HL-60 (cell line): ENCODE data around the gene ATE1.

Source experiments
- DNase-seq, 2 experiments: peaks; one replicate each; pipeline ENCODE4 v3.0.0-alpha.2; 2010 to 2020; ENCODE audit warnings: low read depth in 1 of 2, low spot score in 1 of 2
- H3K27ac ChIP-seq: fragments of 250-450 bp; sonication (Bioruptor Pico); replicated peaks from 2 replicates; pipeline ENCODE4 v1.5.1; 2020; ENCODE audit warnings: mild to moderate bottlenecking, moderate library complexity
- H3K27me3 ChIP-seq: fragments of 250-450 bp; sonication (Bioruptor Pico); 2 replicates; pipeline ENCODE4 v1.5.1; 2021; ENCODE audit warnings: mild to moderate bottlenecking, moderate library complexity; ENCODE audit not compliant: insufficient read depth, poor library complexity, severe bottlenecking
- H3K4me3 ChIP-seq: replicated peaks from 2 replicates; pipeline ENCODE4 v1.5.1; 2011; ENCODE audit warnings: mild to moderate bottlenecking, control low read depth, low read length; ENCODE audit not compliant: insufficient read depth
- CTCF ChIP-seq: IDR thresholded peaks from one replicate; pipeline ENCODE4 v1.5.1; 2011; ENCODE audit warnings: low read length, control low read depth, inconsistent platforms; ENCODE audit not compliant: insufficient read depth
- GABPA ChIP-seq: IDR thresholded peaks from 2 replicates; pipeline ENCODE4 v1.6.1; 2012; ENCODE audit warnings: low read depth
- POLR2AphosphoS5 ChIP-seq: IDR thresholded peaks from 2 replicates; pipeline ENCODE4 v1.6.1; 2012; ENCODE audit warnings: low read depth
- REST ChIP-seq: IDR thresholded peaks from 2 replicates; pipeline ENCODE4 v1.6.1; 2012; ENCODE audit warnings: low read depth; ENCODE audit not compliant: insufficient replicate concordance
- SPI1 ChIP-seq: IDR thresholded peaks from 2 replicates; pipeline ENCODE4 v1.6.1; 2012; ENCODE audit warnings: low read depth, mild to moderate bottlenecking, borderline replicate concordance

The ATE1 gene

GRCh38 chr10:121813211-121813815 is 114.5 kb downstream of the ATE1 start:
- no peak for TF ChIP-seq CTCF
- TF ChIP-seq GABPA = no peak
- no peak for TF ChIP-seq REST
- no peak for TF ChIP-seq POLR2AphosphoS5
- no peak for TF ChIP-seq SPI1
- DNase-seq = no peak
- Histone ChIP-seq H3K27ac (no peak overlapping the region), H3K4me3 (no peak overlapping the region), H3K27me3 (no peaks in the 10 kb centered on the region)

- Histone ChIP-seq H3K27me3 (no peaks in the 10 kb centered on the region), H3K4me3 (no peak overlapping the region), H3K27ac (no peak overlapping the region)
- TF ChIP-seq CTCF (no peak), REST (no peak), SPI1 (no peak), POLR2AphosphoS5 (no peak), GABPA (no peak)
- no peak for DNase-seq
Observed at GRCh38 chr10:121812031-121812430, 115.8 kb downstream of the ATE1 start.

- DNase-seq = no peak
- no peak for TF ChIP-seq REST
- TF ChIP-seq GABPA = no peak
- TF ChIP-seq CTCF = no peak
- no peak for TF ChIP-seq SPI1
- no peak for TF ChIP-seq POLR2AphosphoS5
- Histone ChIP-seq H3K27me3 (no peaks in the 10 kb centered on the region), H3K27ac (no peak overlapping the region), H3K4me3 (no peak overlapping the region)
Observed at GRCh38 chr10:121811386-121811785, 116.4 kb downstream of the ATE1 start.
